HG03103 (cell line): Measurements from ENCODE around the gene MAPKAPK2.
A peak's percentile ranks its signal among the peaks of the same experiment; 100 is the strongest.

Source experiments
- ATAC-seq: cut with Tn5 transposase; IDR thresholded peaks from one replicate; pipeline ENCODE4 v1.9.1; 2021; ENCODE audit warnings: low read depth; ENCODE audit not compliant: unreplicated experiment

MAPKAPK2 gene

GRCh38 chr1:206716870-206717673, 32.4 kb downstream of the MAPKAPK2 start:
- peak; percentile 69 for ATAC-seq

- no peak for ATAC-seq
Measured at GRCh38 chr1:206717674-206717989, 32.9 kb downstream of the MAPKAPK2 start.

GRCh38 chr1:206719169-206719839, 34.6 kb downstream of the MAPKAPK2 start:
- no peak for ATAC-seq

GRCh38 chr1:206721454-206721853, 36.7 kb downstream of the MAPKAPK2 start:
- no peak for ATAC-seq

GRCh38 chr1:206722751-206723461, 38.2 kb downstream of the MAPKAPK2 start:
- no peak for ATAC-seq

- ATAC-seq = no peak
Measured at GRCh38 chr1:206723462-206723804, 38.7 kb downstream of the MAPKAPK2 start.

GRCh38 chr1:206723805-206724472, 39.2 kb downstream of the MAPKAPK2 start:
- ATAC-seq = no peak

- ATAC-seq = no peak
Measured at GRCh38 chr1:206725109-206725963, 40.6 kb downstream of the MAPKAPK2 start.

- ATAC-seq = no peak
Measured at GRCh38 chr1:206727981-206728696, 43.4 kb downstream of the MAPKAPK2 start.

- no peak for ATAC-seq
Measured at GRCh38 chr1:206728697-206728987, 43.9 kb downstream of the MAPKAPK2 start.

GRCh38 chr1:206729050-206729449, 44.3 kb downstream of the MAPKAPK2 start:
- ATAC-seq = no peak

GRCh38 chr1:206729507-206729906, 44.8 kb downstream of the MAPKAPK2 start:
- ATAC-seq = no peak

GRCh38 chr1:206732508-206732907, 47.8 kb downstream of the MAPKAPK2 start:
- ATAC-seq = no peak

GRCh38 chr1:206732992-206733391, 48.3 kb downstream of the MAPKAPK2 start:
- no peak for ATAC-seq

GRCh38 chr1:206734499-206735142, 49.9 kb downstream of the MAPKAPK2 start:
- no peak for ATAC-seq

GRCh38 chr1:206735553-206736031, 50.9 kb downstream of the MAPKAPK2 start:
- ATAC-seq = no peak

- ATAC-seq = no peak
Measured at GRCh38 chr1:206736878-206737728, 52.4 kb downstream of the MAPKAPK2 start.

- ATAC-seq = no peak
Measured at GRCh38 chr1:206737729-206738201, 53.1 kb downstream of the MAPKAPK2 start.
